Ovary (tissue), 3 donors: ENCODE data around the gene FANCL.

Experiments
- CTCF ChIP-seq, 3 donors: fragments of 450-650 bp in 2 of 3; fragments of 200-600 bp in 1 of 3; IDR thresholded peaks; one replicate each; pipeline versions ENCODE4 v1.5.1 to v1.8.0; 2016 to 2022; ENCODE audit warnings: antibody characterized with exemption in 3 of 3, mild to moderate bottlenecking in 1 of 3
- EP300 ChIP-seq: sonication (generic); formaldehyde crosslinking; IDR thresholded peaks from one replicate; pipeline ENCODE4 v1.6.1; 2017; ENCODE audit warnings: antibody characterized with exemption
- POLR2A ChIP-seq: fragments of 450-650 bp; IDR thresholded peaks from one replicate; pipeline ENCODE4 v1.6.1; 2017; ENCODE audit warnings: antibody characterized with exemption, mild to moderate bottlenecking, moderate library complexity
- donor health status: DM: no; HTN: no; CAD: no.

GRCh38 chr2:58109481-58109880 is 131.6 kb downstream of the FANCL start:
- TF ChIP-seq POLR2A (no peak), CTCF (IDR thresholded peaks at IDR 0.05) (no peak), EP300 (no peak)
